ENCODE measurements around the gene KAZN. TPM values are rescaled to one million over a fixed set of nuclear protein-coding genes. Genes with fewer than 3 reads are reported as not detected.

KAZN gene
- total and polyA plus RNA-seq, 9 donors: 10.1 to 56.4 (median 27.9) TPM

GRCh38 chr1:14894811-14895560 lies 296.5 kb downstream of the KAZN start:
- no peaks in the 10 kb centered on the region for H3K27me3 ChIP-seq
- H3K4me3 ChIP-seq: no peak overlapping the region
- no peak for TF ChIP-seq EP300 (IDR thresholded peaks at IDR 0.05)
- TF ChIP-seq CTCF (IDR thresholded peaks at IDR 0.05): no peak
- no peak for TF ChIP-seq POLR2A (IDR thresholded peaks at IDR 0.05)
- intact Hi-C loops (cut with DNase I): no loop called here
- DNase-seq: no peak
- no peaks in the 10 kb centered on the region for H3K4me1 ChIP-seq (ENCODE audit: insufficient read depth)
- H3K27ac ChIP-seq: no peak overlapping the region
- no peaks in the 10 kb centered on the region for H3K9me3 ChIP-seq
- 65 to 74% (median 69%) methylated on average over 11 of the region's 11 CpGs for WGBS, 3 donors
- no peaks in the 10 kb centered on the region for H3K36me3 ChIP-seq

GRCh38 chr1:14895727-14896126 lies 297.2 kb downstream of the KAZN start:
- DNase-seq: no peak
- Histone ChIP-seq H3K27ac (no peak overlapping the region), H3K9me3 (no peaks in the 10 kb centered on the region), H3K36me3 (no peaks in the 10 kb centered on the region), H3K4me1 (ENCODE audit: insufficient read depth) (no peaks in the 10 kb centered on the region), H3K27me3 (no peaks in the 10 kb centered on the region), H3K4me3 (no peak overlapping the region)
- TF ChIP-seq CTCF (IDR thresholded peaks at IDR 0.05): no peak
- TF ChIP-seq EP300 (IDR thresholded peaks at IDR 0.05): no peak
- TF ChIP-seq POLR2A (IDR thresholded peaks at IDR 0.05): no peak
- intact Hi-C loops (cut with DNase I): no loop called here
- 90 to 91% (median 90%) methylated on average over 4 of the region's 4 CpGs for WGBS, 3 donors

- no peak overlapping the region for H3K4me3 ChIP-seq
- no peak overlapping the region for H3K27ac ChIP-seq
- intact Hi-C loops (cut with DNase I): no loop called here
- no peaks in the 10 kb centered on the region for H3K4me1 ChIP-seq (ENCODE audit: insufficient read depth)
- TF ChIP-seq EP300 (IDR thresholded peaks at IDR 0.05): no peak
- no peaks in the 10 kb centered on the region for H3K27me3 ChIP-seq
- no peaks in the 10 kb centered on the region for H3K9me3 ChIP-seq
- DNase-seq: no peak
- H3K36me3 ChIP-seq: no peaks in the 10 kb centered on the region
- WGBS, 3 donors: 81 to 90% (median 88%) methylated on average over 3 of the region's 3 CpGs
Measured at GRCh38 chr1:14896381-14897079, 298.0 kb downstream of the KAZN start.

- intact Hi-C loops (cut with DNase I): no loop called here
- H3K27me3 ChIP-seq: no peaks in the 10 kb centered on the region
- no peak overlapping the region for H3K27ac ChIP-seq
- no peaks in the 10 kb centered on the region for H3K36me3 ChIP-seq
- H3K4me3 ChIP-seq: no peak overlapping the region
- no peak for DNase-seq
- TF ChIP-seq CTCF (IDR thresholded peaks at IDR 0.05): no peak
- TF ChIP-seq EP300 (IDR thresholded peaks at IDR 0.05): no peak
- no peak for TF ChIP-seq POLR2A (IDR thresholded peaks at IDR 0.05)
- no peaks in the 10 kb centered on the region for H3K4me1 ChIP-seq (ENCODE audit: insufficient read depth)
- H3K9me3 ChIP-seq: no peaks in the 10 kb centered on the region
Measured at GRCh38 chr1:14897080-14897449, 298.6 kb downstream of the KAZN start.

GRCh38 chr1:14897547-14897946 lies 299.1 kb downstream of the KAZN start:
- 40 to 55% (median 42%) methylated on average over 4 of the region's 4 CpGs for WGBS, 3 donors
- Histone ChIP-seq H3K4me3 (no peak overlapping the region), H3K4me1 (ENCODE audit: insufficient read depth) (no peaks in the 10 kb centered on the region), H3K36me3 (no peaks in the 10 kb centered on the region), H3K9me3 (no peaks in the 10 kb centered on the region), H3K27ac (no peak overlapping the region), H3K27me3 (no peaks in the 10 kb centered on the region)
- no peak for DNase-seq
- no peak for TF ChIP-seq POLR2A (IDR thresholded peaks at IDR 0.05)
- no peak for TF ChIP-seq EP300 (IDR thresholded peaks at IDR 0.05)
- TF ChIP-seq CTCF (IDR thresholded peaks at IDR 0.05): no peak
- intact Hi-C loops (cut with DNase I): no loop called here
